Liver (tissue), 9 donors: Measurements from ENCODE around the gene AADAC. TPM values are rescaled to one million over a fixed set of nuclear protein-coding genes. Genes with fewer than 3 reads are reported as not detected.

Experiments
- DNase-seq: peaks from one replicate; pipeline ENCODE4 v3.0.0-alpha.2; 2017; ENCODE audit warnings: low spot score
- H3K27ac ChIP-seq, 2 donors: one replicate each; pipeline ENCODE4 v1.7.0; 2013; ENCODE audit warnings: inconsistent platforms in 2 of 2, low read length in 2 of 2, control low read depth in 1 of 2, low read depth in 1 of 2, mild to moderate bottlenecking in 1 of 2
- H3K27me3 ChIP-seq, 4 donors: one replicate each; pipeline versions ENCODE4 v1.6.1 to v1.7.0; 2013; ENCODE audit warnings: low read length in 3 of 4, inconsistent platforms in 1 of 4, mild to moderate bottlenecking in 1 of 4, moderate library complexity in 1 of 4; ENCODE audit not compliant: control insufficient read depth in 4 of 4, insufficient read depth in 4 of 4
- H3K36me3 ChIP-seq, 4 donors: one replicate each; pipeline versions ENCODE4 v1.6.1 to v1.7.0; 2013; ENCODE audit warnings: low read length in 3 of 4, mild to moderate bottlenecking in 3 of 4, low read depth in 1 of 4, moderate library complexity in 1 of 4; ENCODE audit not compliant: control insufficient read depth in 4 of 4, insufficient read depth in 3 of 4
- H3K4me1 ChIP-seq, 4 donors: one replicate each; pipeline versions ENCODE4 v1.6.1 to v1.7.0; 2013; ENCODE audit warnings: low read length in 3 of 4, mild to moderate bottlenecking in 3 of 4, moderate library complexity in 1 of 4; ENCODE audit not compliant: control insufficient read depth in 4 of 4, insufficient read depth in 4 of 4
- H3K4me3 ChIP-seq, 3 donors: one replicate each; pipeline versions ENCODE4 v1.6.1 to v1.7.0; 2013; ENCODE audit warnings: low read length in 3 of 3, control low read depth in 1 of 3, low read depth in 1 of 3, mild to moderate bottlenecking in 1 of 3
- H3K9ac ChIP-seq, 2 donors: one replicate each; pipeline ENCODE4 v1.7.0; 2013; ENCODE audit warnings: low read length in 2 of 2, mild to moderate bottlenecking in 2 of 2, moderate library complexity in 2 of 2, control low read depth in 1 of 2, low read depth in 1 of 2
- H3K9me3 ChIP-seq, 4 donors: one replicate each; pipeline versions ENCODE4 v1.6.1 to v1.7.0; 2013; ENCODE audit warnings: low read length in 3 of 4; ENCODE audit not compliant: control insufficient read depth in 4 of 4
- ATF3 ChIP-seq: IDR thresholded peaks from 2 replicates; pipeline ENCODE4 v1.6.1; 2016; ENCODE audit warnings: antibody characterized with exemption
- CTCF ChIP-seq: fragments of 150-350 bp; IDR thresholded peaks from 2 replicates; pipeline ENCODE4 v1.5.1; 2017; ENCODE audit warnings: improper control_type of control experiment, low read depth, low read length; ENCODE audit not compliant: missing input control
- EGR1 ChIP-seq, 2 donors: IDR thresholded peaks; 2 replicates each; pipeline ENCODE4 v1.6.1; 2016 to 2018; ENCODE audit warnings: antibody characterized with exemption in 2 of 2, low read depth in 2 of 2
- FOXA1 ChIP-seq: IDR thresholded peaks from 2 replicates; pipeline ENCODE4 v1.6.1; 2016; ENCODE audit warnings: antibody characterized with exemption
- FOXA2 ChIP-seq: IDR thresholded peaks from 2 replicates; pipeline ENCODE4 v1.6.1; 2016; ENCODE audit warnings: antibody characterized with exemption
- GABPA ChIP-seq, 2 donors: IDR thresholded peaks in 1 of 2; conservative IDR thresholded peaks in 1 of 2; 2 replicates each; pipeline ENCODE4 v1.6.1; 2016; ENCODE audit warnings: antibody characterized with exemption in 2 of 2, mild to moderate bottlenecking in 1 of 2, moderate library complexity in 1 of 2
- HNF4A ChIP-seq, 2 donors: conservative IDR thresholded peaks; 2 replicates each; pipeline ENCODE4 v1.6.1; 2016; ENCODE audit warnings: antibody characterized with exemption in 2 of 2, mild to moderate bottlenecking in 2 of 2
- HNF4G ChIP-seq: IDR thresholded peaks from 2 replicates; pipeline ENCODE4 v1.6.1; 2016; ENCODE audit warnings: antibody characterized with exemption
- JUND ChIP-seq, 2 donors: IDR thresholded peaks; 2 replicates each; pipeline ENCODE4 v1.6.1; 2016; ENCODE audit warnings: antibody characterized with exemption in 2 of 2
- MAX ChIP-seq: IDR thresholded peaks from 2 replicates; pipeline ENCODE4 v1.6.1; 2016; ENCODE audit warnings: antibody characterized with exemption
- NR2F2 ChIP-seq: IDR thresholded peaks from 2 replicates; pipeline ENCODE4 v1.6.1; 2016; ENCODE audit warnings: antibody characterized with exemption
- RAD21 ChIP-seq, 2 donors: IDR thresholded peaks; 2 replicates each; pipeline ENCODE4 v1.6.1; 2016; ENCODE audit warnings: antibody characterized with exemption in 2 of 2, mild to moderate bottlenecking in 2 of 2
- REST ChIP-seq: IDR thresholded peaks from 2 replicates; pipeline ENCODE4 v1.6.1; 2016; ENCODE audit warnings: antibody characterized with exemption, mild to moderate bottlenecking
- RXRA ChIP-seq, 2 donors: IDR thresholded peaks; 2 replicates each; pipeline ENCODE4 v1.6.1; 2017 to 2018; ENCODE audit warnings: antibody characterized with exemption in 2 of 2, mild to moderate bottlenecking in 1 of 2
- SP1 ChIP-seq: IDR thresholded peaks from 2 replicates; pipeline ENCODE4 v1.6.1; 2018; ENCODE audit warnings: antibody characterized with exemption, mild to moderate bottlenecking
- TAF1 ChIP-seq: conservative IDR thresholded peaks from 2 replicates; pipeline ENCODE4 v1.6.1; 2016; ENCODE audit warnings: antibody characterized with exemption, mild to moderate bottlenecking
- YY1 ChIP-seq: IDR thresholded peaks from 2 replicates; pipeline ENCODE4 v1.6.1; 2016; ENCODE audit warnings: antibody characterized with exemption, mild to moderate bottlenecking
- ZBTB33 ChIP-seq: IDR thresholded peaks from 2 replicates; pipeline ENCODE4 v1.6.1; 2016; ENCODE audit warnings: antibody characterized with exemption
- WGBS: extraction: QIAGEN DNeasy Blood & Tissue Kit; methylation state at CpG from one replicate; pipeline ENCODE4 v1.1.7; 2013; 5-methylcytosine and 5-hydroxymethylcytosine counted together
- polyA plus RNA-seq, 2 donors: library from polyadenylated mRNA; stranded (reverse) in 1 of 2; unstranded in 1 of 2; fragments of 200-250 nt in 1 of 2; fragments of >200 nt in 1 of 2; fragmentation: Nextera tagmentation in 1 of 2; extraction: Ambion mirVana in 1 of 2; gene quantifications; one replicate each; pipeline versions ENCODE4 v1.2.1 to v1.2.3, GENCODE V29; 2013 to 2015
- total RNA-seq, 2 donors: library from RNA; depleted of rRNA; stranded (reverse); fragments of >200 nt; gene quantifications; one replicate each; pipeline ENCODE4 v1.2.3, GENCODE V29; 2014
- donor health status: healthy.
- donor health status: healthy.
- donor health status: healthy.
- donor health status: healthy.
- donor health status: healthy.

AADAC gene
- total and polyA plus RNA-seq, 4 donors: 144 to 321 (median 281) TPM

- H3K4me3 ChIP-seq: no peak overlapping the region
- no peak for DNase-seq
- no peaks in the 10 kb centered on the region for H3K36me3 ChIP-seq
- no peaks in the 10 kb centered on the region for H3K27me3 ChIP-seq
- 68% methylated on average over 2 of the region's 2 CpGs for WGBS
- no peaks in the 10 kb centered on the region for H3K9me3 ChIP-seq
- no peak overlapping the region for H3K27ac ChIP-seq
- peaks cover 2 to 20% (median 3%) of the 10 kb centered on the region in 4 donors for H3K4me1 ChIP-seq
- no peak overlapping the region for H3K9ac ChIP-seq
- TF ChIP-seq RAD21 (IDR thresholded peaks at IDR 0.05) (no peak), FOXA2 (no peak), YY1 (no peak), JUND (IDR thresholded peaks at IDR 0.05) (peak; percentile 20 to 53), ATF3 (no peak), TAF1 (no peak), HNF4A (conservative IDR thresholded peaks at IDR 0.05) (no peak), MAX (no peak), RXRA (IDR thresholded peaks at IDR 0.05) (peak in 1 of 2 donors; percentile 12)
Observed at GRCh38 chr3:151766454-151766853, 47.5 kb upstream of the AADAC start.

- Histone ChIP-seq H3K4me3 (no peak overlapping the region), H3K36me3 (no peaks in the 10 kb centered on the region), H3K9ac (no peak overlapping the region), H3K27ac (no peak overlapping the region), H3K4me1 (peaks cover 2 to 28% (median 7%) of the 10 kb centered on the region in 4 donors), H3K9me3 (no peaks in the 10 kb centered on the region), H3K27me3 (no peaks in the 10 kb centered on the region)
- TF ChIP-seq CTCF (no peak), FOXA1 (no peak), NR2F2 (no peak), TAF1 (no peak), RXRA (IDR thresholded peaks at IDR 0.05) (no peak), ATF3 (no peak), JUND (IDR thresholded peaks at IDR 0.05) (no peak), YY1 (no peak), ZBTB33 (no peak), SP1 (no peak), REST (no peak), MAX (no peak), HNF4G (no peak), HNF4A (conservative IDR thresholded peaks at IDR 0.05) (no peak), GABPA (IDR thresholded peaks at IDR 0.05 in 1 of 2, conservative IDR thresholded peaks at IDR 0.05 in 1 of 2) (no peak), EGR1 (IDR thresholded peaks at IDR 0.05; ENCODE audit: low read depth in 2 of 2) (no peak), FOXA2 (no peak)
- no peak for DNase-seq
- WGBS: 98% methylated on average over 1 of the region's 1 CpG
Observed at GRCh38 chr3:151768393-151768930, 45.5 kb upstream of the AADAC start.
